GM12875 (cell line): ENCODE data around the gene TSC2.
A peak's percentile ranks its signal among the peaks of the same experiment; 100 is the strongest.

Experiments used
- H3K4me3 ChIP-seq: one replicate; pipeline ENCODE4 v1.5.1; 2011; ENCODE audit warnings: low read depth, low read length, control low read depth
- CTCF ChIP-seq: IDR thresholded peaks from 2 replicates; pipeline ENCODE4 v1.5.1; 2011; ENCODE audit warnings: low read depth, mild to moderate bottlenecking, control low read depth, inconsistent platforms, low read length, moderate library complexity, borderline replicate concordance; ENCODE audit not compliant: insufficient read depth

The TSC2 gene

GRCh38 chr16:2047330-2048115, at the start of gene TSC2, which contains the start of gene NTHL1:
TSS of gene TSC2 (plus strand) at chr16:2047985. CDS start at chr16:2048616, 631 bp downstream.
TSS of gene NTHL1 (minus strand) at chr16:2047834. CDS start at chr16:2047823, 11 bp downstream.
- TF ChIP-seq CTCF, result no peak
- H3K4me3 ChIP-seq, result peak within 1 kb of the TSS; percentile 87

GRCh38 chr16:1998360-1998835, 49.4 kb upstream of the TSC2 start:
- H3K4me3 ChIP-seq, result no peak overlapping the region
- no peak for TF ChIP-seq CTCF

GRCh38 chr16:1998852-1999801, 48.7 kb upstream of the TSC2 start:
- H3K4me3 ChIP-seq, result no peak overlapping the region
- no peak for TF ChIP-seq CTCF

GRCh38 chr16:1999866-2000514, 47.8 kb upstream of the TSC2 start:
- no peak overlapping the region for H3K4me3 ChIP-seq

GRCh38 chr16:2001035-2001434, 46.8 kb upstream of the TSC2 start:
- no peak for TF ChIP-seq CTCF
- H3K4me3 ChIP-seq, result no peak overlapping the region

More at GRCh38 chr16:1999866-2000514, 47.8 kb upstream of the TSC2 start:
- no peak for TF ChIP-seq CTCF

- no peak for TF ChIP-seq CTCF
- H3K4me3 ChIP-seq, result no peak overlapping the region
Measured at GRCh38 chr16:2001456-2002355, 46.1 kb upstream of the TSC2 start.
